Transverse colon (tissue), 4 donors: ENCODE data around the gene TRIML2. TPM values are rescaled to one million over a fixed set of nuclear protein-coding genes. Genes with fewer than 3 reads are reported as not detected.
"Not testable (repeated sequence)": the region's sequence is repeated elsewhere in the genome, so short reads cannot be mapped to it uniquely, and the experiment has no call there.

Source experiments
- DNase-seq: peaks from one replicate; pipeline ENCODE4 v3.0.0-alpha.2; 2019
- H3K27ac ChIP-seq, 4 donors: fragments of 200-600 bp; sonication (generic); 2 replicates each; pipeline ENCODE4 v1.5.1; 2016 to 2018; ENCODE audit warnings: inconsistent platforms in 4 of 4
- H3K27me3 ChIP-seq: fragments of 200-600 bp; sonication (generic); 2 replicates; pipeline ENCODE4 v1.5.1; 2017; ENCODE audit warnings: inconsistent platforms
- H3K36me3 ChIP-seq, 4 donors: fragments of 200-600 bp; sonication (generic); 2 replicates each; pipeline ENCODE4 v1.5.1; 2017 to 2019; ENCODE audit warnings: inconsistent platforms in 4 of 4
- H3K4me1 ChIP-seq, 4 donors: fragments of 200-600 bp; sonication (generic); 2 replicates each; pipeline ENCODE4 v1.5.1; 2017 to 2020; ENCODE audit warnings: inconsistent platforms in 4 of 4
- H3K4me3 ChIP-seq, 4 donors: fragments of 200-600 bp; sonication (generic); 1 replicate in 1 of 4; 2 replicates in 3 of 4; pipeline versions ENCODE4 v1.5.1 to v1.6.1; 2017 to 2019; ENCODE audit warnings: inconsistent platforms in 4 of 4
- H3K9me3 ChIP-seq, 2 donors: fragments of 200-600 bp; sonication (generic); 2 replicates each; pipeline ENCODE4 v1.5.1; 2017 to 2019; ENCODE audit warnings: inconsistent platforms in 2 of 2
- CTCF ChIP-seq, 5 experiments: fragments of 200-600 bp in 3 of 5; fragments of 450-650 bp in 2 of 5; sonication (generic) in 3 of 5; IDR thresholded peaks; 1 replicate in 2 of 5; 2 replicates in 3 of 5; pipeline ENCODE4 v1.5.1; 2016 to 2017; ENCODE audit warnings: antibody characterized with exemption in 5 of 5, inconsistent platforms in 3 of 5, mild to moderate bottlenecking in 2 of 5, moderate library complexity in 1 of 5
- EP300 ChIP-seq: sonication (generic); formaldehyde crosslinking; IDR thresholded peaks from one replicate; pipeline ENCODE4 v1.6.1; 2017; ENCODE audit warnings: antibody characterized with exemption, low read depth
- POLR2A ChIP-seq: fragments of 450-650 bp; IDR thresholded peaks from one replicate; pipeline ENCODE4 v1.6.1; 2016; ENCODE audit warnings: antibody characterized with exemption, mild to moderate bottlenecking, moderate library complexity
- POLR2AphosphoS5 ChIP-seq, 3 donors: sonication (generic); formaldehyde crosslinking; IDR thresholded peaks; one replicate each; pipeline ENCODE4 v1.6.1; 2016; ENCODE audit warnings: antibody characterized with exemption in 3 of 3
- WGBS, 2 donors: methylation state at CpG; one replicate each; pipeline ENCODE4 v1.1.5; 2018; ENCODE audit warnings: low coverage in 1 of 2; 5-methylcytosine and 5-hydroxymethylcytosine counted together
- in situ Hi-C, 4 donors: fragments of 200-750 bp; cut with MboI; loops; one replicate each; pipeline versions ENCODE4 v1.15.0 to v1.15.1; 2017; ENCODE audit warnings: low sequenced_read_pairs in 3 of 4, low pct_ligation_motif_present in 1 of 4, low pct_unique_long_range_greater_than_20kb in 1 of 4
- intact Hi-C: fragments of 100-400 bp; cut with DNase I; formaldehyde crosslinking; loops from one replicate; pipeline ENCODE4 v1.15.1; 2023; ENCODE audit warnings: low total_unique reads
- total RNA-seq, 4 donors: library from RNA; depleted of rRNA; stranded (reverse); fragments of >200 nt; gene quantifications; one replicate each; pipeline ENCODE4 v1.1.0, GENCODE V29; 2016

The TRIML2 gene
- total RNA-seq, 4 donors from 2014 or later = not detected

DNA sequence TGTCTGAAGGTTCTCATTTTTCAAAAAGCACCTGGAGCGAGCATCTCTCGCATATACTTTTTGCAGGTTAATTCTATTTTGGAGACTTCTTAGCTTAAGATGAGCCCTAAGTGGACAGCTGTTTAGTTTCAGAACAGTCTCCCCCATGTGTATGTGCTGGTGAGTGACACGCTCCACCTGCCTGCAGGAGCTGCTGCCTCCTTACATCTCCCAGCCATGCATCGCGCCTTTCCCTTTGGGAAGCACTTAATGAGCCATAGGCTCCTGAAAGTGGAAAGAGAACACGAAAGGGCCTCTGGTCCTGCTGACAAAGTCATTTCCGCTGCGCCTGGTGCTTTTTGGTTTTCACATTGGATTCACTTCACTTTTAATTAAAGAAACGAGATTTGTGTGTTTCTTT lies 56.1 kb downstream of the TRIML2 start:
- intact Hi-C loops = no loop called here
- H3K4me1 ChIP-seq = no peaks in the 10 kb centered on the region
- H3K4me3 ChIP-seq = no peak overlapping the region
- no peak overlapping the region for H3K27ac ChIP-seq
- H3K27me3 ChIP-seq = no peaks in the 10 kb centered on the region
- WGBS, 2 donors = 70 to 90% methylated on average over 3 to 9 of the region's 9 CpGs
- no peaks in the 10 kb centered on the region for H3K9me3 ChIP-seq
- in situ Hi-C loops = no loop called here
- TF ChIP-seq POLR2AphosphoS5 (IDR thresholded peaks at IDR 0.05) (no peak), POLR2A (no peak), CTCF (IDR thresholded peaks at IDR 0.05) (no peak), EP300 (no peak)
- H3K36me3 ChIP-seq = no peaks in the 10 kb centered on the region
- DNase-seq = no peak

GRCh38 chr4:188046657-188047056 lies 62.7 kb downstream of the TRIML2 start:
- H3K4me3 ChIP-seq = no peak overlapping the region
- H3K4me1 ChIP-seq = no peaks in the 10 kb centered on the region
- no peak for DNase-seq
- intact Hi-C loops = no loop called here
- no peaks in the 10 kb centered on the region for H3K36me3 ChIP-seq
- no peaks in the 10 kb centered on the region for H3K9me3 ChIP-seq
- TF ChIP-seq EP300 = no peak
- no peaks in the 10 kb centered on the region for H3K27me3 ChIP-seq
- no peak overlapping the region for H3K27ac ChIP-seq
- 54 to 64% methylated on average over 3 of the region's 3 CpGs for WGBS, 2 donors
- in situ Hi-C loops = no loop called here

DNA sequence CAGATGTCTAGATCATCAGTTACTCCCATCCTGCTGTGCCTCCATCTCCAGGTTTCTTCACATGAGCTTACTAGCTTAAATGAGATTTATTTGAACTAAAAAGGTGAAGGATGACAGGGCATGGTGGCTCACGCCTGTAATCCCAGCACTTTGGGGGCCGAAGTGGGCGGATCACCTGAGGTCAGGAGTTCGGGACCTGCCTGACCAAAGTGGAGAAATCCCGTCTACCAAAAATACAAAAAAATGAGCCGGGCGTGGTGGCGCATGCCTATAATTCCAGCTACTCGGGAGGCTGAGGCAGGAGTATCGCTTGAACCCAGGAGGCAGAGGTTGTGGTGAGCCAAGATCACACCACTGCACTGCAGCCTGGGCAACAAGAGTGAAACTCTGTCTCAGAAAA lies 63.9 kb downstream of the TRIML2 start:
- not testable (repeated sequence) for H3K27ac ChIP-seq

GRCh38 chr4:188043154-188043553 lies 66.2 kb downstream of the TRIML2 start:
- 85 to 89% methylated on average over 5 of the region's 5 CpGs for WGBS, 2 donors
- Histone ChIP-seq H3K9me3 (no peaks in the 10 kb centered on the region), H3K4me3 (no peak overlapping the region), H3K36me3 (no peaks in the 10 kb centered on the region), H3K4me1 (no peaks in the 10 kb centered on the region), H3K27ac (no peak overlapping the region), H3K27me3 (no peaks in the 10 kb centered on the region)
- intact Hi-C loops = no loop called here
- in situ Hi-C loops = no loop called here
- TF ChIP-seq POLR2AphosphoS5 (IDR thresholded peaks at IDR 0.05) = no peak
- TF ChIP-seq POLR2A = no peak
- no peak for TF ChIP-seq EP300
- TF ChIP-seq CTCF (IDR thresholded peaks at IDR 0.05) = no peak
- no peak for DNase-seq

More for the DNA sequence above, 63.9 kb downstream of the TRIML2 start:
- intact Hi-C loops, H3K36me3 ChIP-seq, H3K27me3 ChIP-seq, H3K4me3 ChIP-seq, H3K4me1 ChIP-seq, in situ Hi-C loops, H3K9me3 ChIP-seq, DNase-seq: not testable (repeated sequence)
- 88 to 93% methylated on average over 6 to 10 of the region's 10 CpGs for WGBS, 2 donors

DNA sequence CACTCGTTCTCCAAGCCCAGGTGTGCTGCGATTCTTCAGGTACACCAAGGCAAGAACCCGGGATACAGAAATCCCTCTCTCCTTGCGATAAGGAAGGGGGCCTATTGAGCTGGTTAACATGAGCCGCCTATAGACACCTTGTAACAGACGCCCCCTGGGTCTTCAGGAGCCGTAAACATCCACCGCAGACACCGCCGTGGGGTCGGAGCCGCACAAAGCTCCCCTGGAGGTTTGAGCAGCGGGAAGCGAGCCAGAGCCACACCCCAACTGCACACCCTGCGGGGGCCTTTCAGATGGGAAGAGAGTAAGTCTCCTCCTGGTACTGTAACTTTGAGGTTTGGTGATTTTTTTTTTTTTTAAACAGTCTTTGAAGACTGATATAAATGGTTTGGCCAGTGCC lies 67.2 kb downstream of the TRIML2 start:
- WGBS, 2 donors = 85% methylated on average over 15 of the region's 15 CpGs; no CpG with 5 or more reads in 1 of the 2 donors
- Histone ChIP-seq H3K27me3 (no peaks in the 10 kb centered on the region), H3K4me1 (no peaks in the 10 kb centered on the region), H3K27ac (no peak overlapping the region), H3K36me3 (no peaks in the 10 kb centered on the region), H3K9me3 (no peaks in the 10 kb centered on the region), H3K4me3 (no peak overlapping the region)
- in situ Hi-C loops = no loop called here
- TF ChIP-seq EP300 (no peak), CTCF (IDR thresholded peaks at IDR 0.05) (no peak), POLR2A (no peak), POLR2AphosphoS5 (IDR thresholded peaks at IDR 0.05) (no peak)
- intact Hi-C loops = no loop called here
- no peak for DNase-seq
